HG02938 (cell line): ENCODE data around the gene KRTAP5-5.
"Not testable (repeated sequence)": the region's sequence is repeated elsewhere in the genome, so short reads cannot be mapped to it uniquely, and the experiment has no call there.

Experiments
- ATAC-seq: cut with Tn5 transposase; IDR thresholded peaks from one replicate; pipeline ENCODE4 v1.9.1; 2021; ENCODE audit warnings: mild to moderate bottlenecking, moderate library complexity; ENCODE audit not compliant: unreplicated experiment

KRTAP5-5 gene

GRCh38 chr11:1654388-1655167 lies 25.0 kb downstream of the KRTAP5-5 start:
- no peak for ATAC-seq

GRCh38 chr11:1655168-1656060 lies 25.8 kb downstream of the KRTAP5-5 start:
- ATAC-seq = no peak

GRCh38 chr11:1656061-1656441 lies 26.5 kb downstream of the KRTAP5-5 start:
- ATAC-seq = no peak

- no peak for ATAC-seq
Observed at GRCh38 chr11:1656670-1657069, 27.1 kb downstream of the KRTAP5-5 start.

- no peak for ATAC-seq
Observed at GRCh38 chr11:1659506-1659905, 29.9 kb downstream of the KRTAP5-5 start.

GRCh38 chr11:1660111-1660867 lies 30.7 kb downstream of the KRTAP5-5 start:
- ATAC-seq = no peak

- ATAC-seq = not testable (repeated sequence)
Observed at GRCh38 chr11:1661454-1662269, 32.1 kb downstream of the KRTAP5-5 start.

- ATAC-seq = not testable (repeated sequence)
Observed at GRCh38 chr11:1662699-1663283, 33.2 kb downstream of the KRTAP5-5 start.

GRCh38 chr11:1665313-1665712 lies 35.7 kb downstream of the KRTAP5-5 start:
- ATAC-seq = no peak

- ATAC-seq = no peak
Observed at GRCh38 chr11:1667121-1667850, 37.7 kb downstream of the KRTAP5-5 start.

- no peak for ATAC-seq
Observed at GRCh38 chr11:1667906-1668305, 38.3 kb downstream of the KRTAP5-5 start.

- no peak for ATAC-seq
Observed at GRCh38 chr11:1668911-1669473, 39.4 kb downstream of the KRTAP5-5 start.

GRCh38 chr11:1669546-1670218 lies 40.1 kb downstream of the KRTAP5-5 start:
- no peak for ATAC-seq

- ATAC-seq = not testable (repeated sequence)
Observed at GRCh38 chr11:1670457-1670856, 40.9 kb downstream of the KRTAP5-5 start.

- no peak for ATAC-seq
Observed at GRCh38 chr11:1670905-1671371, 41.4 kb downstream of the KRTAP5-5 start.

- no peak for ATAC-seq
Observed at GRCh38 chr11:1671658-1672057, 42.1 kb downstream of the KRTAP5-5 start.

GRCh38 chr11:1672613-1673350 lies 43.2 kb downstream of the KRTAP5-5 start:
- ATAC-seq = no peak
